Esophagus muscularis mucosa (tissue), 4 donors: ENCODE data around the gene SCART1.

Source experiments
- CTCF ChIP-seq, 3 experiments: fragments of 200-600 bp in 2 of 3; fragments of 450-650 bp in 1 of 3; sonication (generic) in 2 of 3; IDR thresholded peaks; one replicate each; pipeline ENCODE4 v1.5.1; 2017 to 2019; ENCODE audit warnings: antibody characterized with exemption in 3 of 3, mild to moderate bottlenecking in 2 of 3, moderate library complexity in 1 of 3
- EP300 ChIP-seq: sonication (generic); formaldehyde crosslinking; IDR thresholded peaks from one replicate; pipeline ENCODE4 v1.6.1; 2017; ENCODE audit warnings: antibody characterized with exemption
- POLR2A ChIP-seq: fragments of 450-650 bp; IDR thresholded peaks from one replicate; pipeline ENCODE4 v1.6.1; 2017; ENCODE audit warnings: antibody characterized with exemption, moderate library complexity, mild to moderate bottlenecking, low read depth

- no peak for TF ChIP-seq CTCF (IDR thresholded peaks at IDR 0.05)
- TF ChIP-seq POLR2A, result no peak
- TF ChIP-seq EP300, result no peak
Observed at GRCh38 chr10:133445751-133446708, 7.7 kb upstream of the SCART1 start.
